MM.1S (cell line): ENCODE data around the gene SPIRE2.
"Not testable (repeated sequence)": the region's sequence is repeated elsewhere in the genome, so short reads cannot be mapped to it uniquely, and the experiment has no call there.

Experiments
- DNase-seq: peaks from one replicate; pipeline ENCODE4 v3.0.0-alpha.2; 2015
- H2AFZ ChIP-seq: fragments of 300-600 bp; sonication (generic); 2 replicates; pipeline ENCODE4 v1.6.0; 2016; ENCODE audit warnings: antibody characterized with exemption, low read length
- H3F3A ChIP-seq: fragments of 300-600 bp; sonication (generic); 2 replicates; pipeline ENCODE4 v1.6.1; 2016; ENCODE audit warnings: mild to moderate bottlenecking, antibody characterized with exemption, low read length, moderate library complexity, mixed read lengths; ENCODE audit not compliant: insufficient read depth
- H3K27ac ChIP-seq: fragments of 300-600 bp; sonication (generic); 2 replicates; pipeline ENCODE4 v1.5.1; 2016; ENCODE audit warnings: mild to moderate bottlenecking, low read length
- H3K27me3 ChIP-seq: fragments of 300-600 bp; sonication (generic); replicated peaks from 2 replicates; pipeline ENCODE4 v1.6.0; 2016; ENCODE audit warnings: low read length; ENCODE audit not compliant: insufficient read depth
- H3K36me3 ChIP-seq: fragments of 300-600 bp; sonication (generic); replicated peaks from 2 replicates; pipeline ENCODE4 v1.6.1; 2016; ENCODE audit warnings: mild to moderate bottlenecking, low read length, mixed read lengths; ENCODE audit not compliant: insufficient read depth
- H3K4me1 ChIP-seq: fragments of 300-600 bp; sonication (generic); 2 replicates; pipeline ENCODE4 v1.6.1; 2016; ENCODE audit warnings: low read length, mixed read lengths
- H3K4me2 ChIP-seq: fragments of 300-600 bp; sonication (generic); 2 replicates; pipeline ENCODE4 v1.6.0; 2016; ENCODE audit warnings: low read depth, low read length
- H3K4me3 ChIP-seq: fragments of 300-600 bp; sonication (generic); 2 replicates; pipeline ENCODE4 v1.5.1; 2016; ENCODE audit warnings: low read length, mixed read lengths
- H3K79me2 ChIP-seq: fragments of 300-600 bp; sonication (generic); 2 replicates; pipeline ENCODE4 v1.6.1; 2016; ENCODE audit warnings: mixed run types, low read length, mixed read lengths
- H3K9ac ChIP-seq: fragments of 300-600 bp; sonication (generic); 2 replicates; pipeline ENCODE4 v1.6.1; 2016; ENCODE audit warnings: low read length, mixed read lengths
- H3K9me2 ChIP-seq: fragments of 300-600 bp; sonication (generic); replicated peaks from 2 replicates; pipeline ENCODE4 v1.6.1; 2016; ENCODE audit warnings: mild to moderate bottlenecking, low read length, mixed read lengths; ENCODE audit not compliant: insufficient read depth
- H3K9me3 ChIP-seq: fragments of 300-600 bp; sonication (generic); replicated peaks from 2 replicates; pipeline ENCODE4 v1.6.1; 2016; ENCODE audit warnings: mild to moderate bottlenecking, low read length, mixed read lengths; ENCODE audit not compliant: insufficient read depth
- H4K20me1 ChIP-seq: fragments of 300-600 bp; sonication (generic); 2 replicates; pipeline ENCODE4 v1.6.1; 2016; ENCODE audit warnings: mild to moderate bottlenecking, low read length, moderate library complexity, mixed read lengths; ENCODE audit not compliant: insufficient read depth
- EZH2 ChIP-seq: fragments of 300-600 bp; sonication (generic); optimal IDR thresholded peaks from 2 replicates; pipeline ENCODE3; 2017; ENCODE audit warnings: low read depth, mild to moderate bottlenecking, antibody characterized with exemption, low read length, mixed read lengths
- EZH2phosphoT487 ChIP-seq: fragments of 300-600 bp; sonication (generic); IDR thresholded peaks from 2 replicates; pipeline ENCODE4 v1.6.1; 2018; ENCODE audit warnings: antibody characterized with exemption, low read length
- TF ChIP-seq, protein P1 (sequence below): fragments of 300-600 bp; sonication (generic); IDR thresholded peaks from 2 replicates; pipeline ENCODE4 v1.5.1; 2016; ENCODE audit warnings: antibody characterized with exemption, low read length, mixed read lengths

SPIRE2 gene

DNA sequence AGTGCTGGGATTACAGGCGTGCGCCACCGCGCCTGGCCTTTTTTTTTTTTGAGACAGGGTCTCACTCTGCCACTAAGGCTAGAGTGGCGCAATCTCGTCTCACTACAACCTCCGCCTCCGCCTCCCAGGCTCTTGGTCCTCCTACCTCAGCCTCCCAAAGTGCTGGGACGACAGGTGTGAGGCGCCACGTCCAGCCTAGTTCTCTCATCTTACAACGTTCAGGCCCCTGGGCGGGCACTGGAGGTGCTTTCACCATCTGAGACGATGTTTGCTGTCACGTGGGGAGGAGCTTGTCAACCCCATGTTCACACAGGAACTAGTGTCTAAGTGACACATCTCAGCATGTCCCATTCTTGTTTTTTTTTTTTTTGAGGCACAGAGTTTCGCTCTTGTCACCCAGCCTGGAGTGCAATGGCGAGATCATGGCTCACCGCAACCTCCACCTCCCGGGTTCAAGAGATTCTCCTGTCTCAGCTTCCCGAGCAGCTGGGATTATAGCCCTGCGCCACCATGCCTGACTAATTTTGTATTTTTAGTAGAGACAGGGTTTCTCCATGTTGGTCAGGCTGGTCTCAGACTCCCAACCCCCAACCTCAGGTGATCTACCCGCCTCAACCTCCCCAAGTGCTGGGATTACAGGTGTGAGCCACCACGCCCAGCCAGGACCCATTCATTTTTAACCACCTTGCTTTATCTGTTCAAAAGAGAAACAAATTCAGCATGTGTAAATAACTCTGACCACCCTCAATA is 6.7 kb upstream of the SPIRE2 start:
- Histone ChIP-seq H3K4me3 (no peak overlapping the region), H3K79me2 (no peaks in the 10 kb centered on the region), H3F3A (no peaks in the 10 kb centered on the region), H3K27ac (no peak overlapping the region), H3K4me2 (no peak overlapping the region), H3K9me2 (no peaks in the 10 kb centered on the region), H3K4me1 (no peaks in the 10 kb centered on the region), H2AFZ (no peak overlapping the region), H3K36me3 (no peaks in the 10 kb centered on the region), H3K9ac (no peak overlapping the region), H4K20me1 (no peaks in the 10 kb centered on the region), H3K27me3 (no peaks in the 10 kb centered on the region), H3K9me3 (no peaks in the 10 kb centered on the region)
- no peak for DNase-seq
- TF ChIP-seq, protein P1, sequence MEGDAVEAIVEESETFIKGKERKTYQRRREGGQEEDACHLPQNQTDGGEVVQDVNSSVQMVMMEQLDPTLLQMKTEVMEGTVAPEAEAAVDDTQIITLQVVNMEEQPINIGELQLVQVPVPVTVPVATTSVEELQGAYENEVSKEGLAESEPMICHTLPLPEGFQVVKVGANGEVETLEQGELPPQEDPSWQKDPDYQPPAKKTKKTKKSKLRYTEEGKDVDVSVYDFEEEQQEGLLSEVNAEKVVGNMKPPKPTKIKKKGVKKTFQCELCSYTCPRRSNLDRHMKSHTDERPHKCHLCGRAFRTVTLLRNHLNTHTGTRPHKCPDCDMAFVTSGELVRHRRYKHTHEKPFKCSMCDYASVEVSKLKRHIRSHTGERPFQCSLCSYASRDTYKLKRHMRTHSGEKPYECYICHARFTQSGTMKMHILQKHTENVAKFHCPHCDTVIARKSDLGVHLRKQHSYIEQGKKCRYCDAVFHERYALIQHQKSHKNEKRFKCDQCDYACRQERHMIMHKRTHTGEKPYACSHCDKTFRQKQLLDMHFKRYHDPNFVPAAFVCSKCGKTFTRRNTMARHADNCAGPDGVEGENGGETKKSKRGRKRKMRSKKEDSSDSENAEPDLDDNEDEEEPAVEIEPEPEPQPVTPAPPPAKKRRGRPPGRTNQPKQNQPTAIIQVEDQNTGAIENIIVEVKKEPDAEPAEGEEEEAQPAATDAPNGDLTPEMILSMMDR = no peak
- TF ChIP-seq EZH2phosphoT487 = no peak
- TF ChIP-seq EZH2 = no peak

DNA sequence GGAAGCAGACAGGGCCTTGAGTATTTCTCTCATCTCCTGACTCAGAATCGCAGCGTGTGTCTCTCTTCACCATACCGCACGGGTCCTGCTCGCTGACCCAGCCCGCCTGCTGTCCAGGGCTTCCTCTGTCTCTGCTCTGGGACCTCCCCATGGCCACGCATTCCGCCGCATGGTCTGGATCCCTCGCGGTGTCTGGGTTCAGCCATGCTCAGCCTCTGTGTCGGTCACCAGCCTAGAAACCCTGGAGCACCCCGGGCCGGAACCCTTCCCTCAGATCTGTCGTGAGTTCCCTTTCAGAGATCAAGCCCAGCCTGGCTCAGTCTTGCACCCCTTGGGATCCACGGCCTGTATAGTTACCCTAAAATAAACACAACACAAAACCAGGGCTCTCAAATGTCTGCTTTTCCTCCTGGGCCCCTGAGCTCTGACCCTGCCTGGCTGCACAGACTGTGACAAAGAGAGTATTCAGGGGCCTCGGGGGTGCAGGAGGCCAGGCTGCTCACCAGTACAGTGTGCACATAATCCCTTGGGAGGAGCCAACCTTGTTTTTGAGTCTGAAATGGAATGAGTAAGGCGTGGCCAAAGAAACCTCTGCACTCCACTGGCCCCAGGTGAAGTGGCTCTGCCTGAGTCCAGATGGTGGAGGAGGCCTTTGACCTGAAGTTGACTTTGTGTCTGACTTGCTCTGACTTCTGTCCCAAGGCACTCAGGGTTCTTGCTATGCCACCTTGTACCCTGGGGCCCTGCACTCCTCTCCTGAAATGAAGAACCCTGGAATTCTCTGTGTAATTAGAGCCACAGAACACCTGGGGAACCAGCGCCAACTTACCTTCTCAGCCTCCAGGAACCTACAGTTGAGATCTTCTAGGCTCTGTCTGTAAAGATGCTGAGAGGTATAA is 5.8 kb upstream of the SPIRE2 start:
- H3K27me3 ChIP-seq = no peaks in the 10 kb centered on the region
- no peaks in the 10 kb centered on the region for H3K79me2 ChIP-seq
- DNase-seq = no peak
- H4K20me1 ChIP-seq = no peaks in the 10 kb centered on the region
- H3K4me3 ChIP-seq = no peak overlapping the region
- no peak overlapping the region for H3K9ac ChIP-seq
- no peaks in the 10 kb centered on the region for H3F3A ChIP-seq
- TF ChIP-seq EZH2phosphoT487 (no peak), EZH2 (no peak)
- TF ChIP-seq, protein P1 = no peak
- H3K4me2 ChIP-seq = no peak overlapping the region
- H3K9me3 ChIP-seq = no peaks in the 10 kb centered on the region
- H3K9me2 ChIP-seq = no peaks in the 10 kb centered on the region
- H3K27ac ChIP-seq = no peak overlapping the region
- H2AFZ ChIP-seq = no peak overlapping the region
- H3K36me3 ChIP-seq = no peaks in the 10 kb centered on the region
- no peaks in the 10 kb centered on the region for H3K4me1 ChIP-seq

DNA sequence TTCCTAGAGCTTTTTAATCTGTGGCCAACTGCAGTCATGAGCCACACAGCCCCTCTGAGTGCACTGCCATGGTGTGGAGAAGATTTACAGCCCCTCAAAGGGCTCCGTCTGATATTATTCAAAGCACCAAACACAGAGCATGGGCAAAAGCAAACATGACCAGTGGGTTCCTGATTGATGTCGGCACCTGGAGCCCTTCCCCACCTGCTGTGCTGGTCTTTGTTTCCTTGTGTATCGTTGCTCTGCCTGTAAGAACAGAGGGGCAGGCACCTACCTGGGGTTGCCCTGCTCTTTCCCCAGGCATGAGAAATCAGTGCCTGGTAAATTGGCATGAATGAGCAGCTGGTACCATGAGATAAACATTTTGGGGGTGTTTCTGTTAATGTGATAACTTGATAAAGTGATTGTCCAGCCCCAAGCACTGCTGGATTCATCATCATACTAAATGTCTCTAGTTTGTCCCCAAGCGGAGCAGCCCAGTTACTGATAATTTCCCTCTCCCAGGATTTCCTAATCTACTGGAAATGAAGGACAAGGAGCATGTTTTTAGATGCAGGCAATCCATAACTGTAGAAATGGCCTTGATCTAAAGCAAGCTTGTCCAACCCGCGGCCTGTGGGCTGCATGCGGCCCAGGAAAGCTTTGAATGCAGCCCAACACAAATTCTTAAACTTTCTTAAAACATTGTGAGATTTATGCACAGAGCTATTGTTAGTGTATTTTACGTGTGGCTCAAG is 5.0 kb upstream of the SPIRE2 start:
- Histone ChIP-seq H3K27ac (no peak overlapping the region), H3F3A (no peaks in the 10 kb centered on the region), H3K9ac (no peak overlapping the region), H3K36me3 (no peaks in the 10 kb centered on the region), H3K9me3 (no peaks in the 10 kb centered on the region), H3K27me3 (no peaks in the 10 kb centered on the region), H3K4me3 (no peak overlapping the region), H3K4me1 (no peaks in the 10 kb centered on the region), H3K4me2 (no peak overlapping the region), H4K20me1 (no peaks in the 10 kb centered on the region), H3K9me2 (no peaks in the 10 kb centered on the region), H2AFZ (no peak overlapping the region), H3K79me2 (no peaks in the 10 kb centered on the region)
- TF ChIP-seq EZH2phosphoT487 = no peak
- no peak for DNase-seq

DNA sequence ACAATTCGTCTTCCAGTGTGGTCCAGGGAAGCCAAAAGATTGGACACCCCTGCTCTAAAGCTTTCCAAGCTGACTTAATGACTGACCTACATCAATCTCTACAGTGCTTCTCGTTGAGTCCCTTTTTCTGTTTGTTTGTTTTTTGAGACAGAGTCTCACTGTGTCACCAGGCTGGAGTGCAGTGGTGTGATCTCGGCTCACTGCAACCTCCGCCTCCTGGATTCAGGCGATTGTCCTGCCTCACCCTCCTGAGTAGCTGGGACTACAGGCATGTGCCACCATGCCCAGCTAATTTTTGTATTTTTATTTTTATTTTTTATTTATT is 4.5 kb upstream of the SPIRE2 start:
- H3K4me1 ChIP-seq, H3F3A ChIP-seq, H3K9ac ChIP-seq, H3K27me3 ChIP-seq, H3K9me2 ChIP-seq, H3K36me3 ChIP-seq, H3K27ac ChIP-seq, DNase-seq, H3K4me3 ChIP-seq, H3K9me3 ChIP-seq, H2AFZ ChIP-seq, H3K79me2 ChIP-seq, H4K20me1 ChIP-seq, H3K4me2 ChIP-seq: not testable (repeated sequence)
